IgD-negative memory B cell (primary cell): Measurements from ENCODE around the gene EXO1. TPM values are rescaled to one million over a fixed set of nuclear protein-coding genes. Genes with fewer than 3 reads are reported as not detected.
"Not testable (repeated sequence)": the region's sequence is repeated elsewhere in the genome, so short reads cannot be mapped to it uniquely, and the experiment has no call there.

Source experiments
- H3K27ac Mint-ChIP-seq, 3 donors: one replicate each; pipeline ENCODE4 v1.8.0; 2020 to 2022; ENCODE audit warnings: mild to moderate bottlenecking in 3 of 3, mixed read lengths in 3 of 3, moderate library complexity in 1 of 3
- H3K27me3 Mint-ChIP-seq: one replicate; pipeline ENCODE4 v1.8.0; 2021; ENCODE audit warnings: mixed read lengths
- H3K36me3 Mint-ChIP-seq: one replicate; pipeline ENCODE4 v1.8.0; 2020; ENCODE audit warnings: mild to moderate bottlenecking, mixed read lengths
- H3K4me1 Mint-ChIP-seq, 3 donors: one replicate each; pipeline ENCODE4 v1.8.0; 2020 to 2022; ENCODE audit warnings: mixed read lengths in 3 of 3, mild to moderate bottlenecking in 1 of 3
- H3K4me3 Mint-ChIP-seq, 4 donors: one replicate each; pipeline ENCODE4 v1.8.0; 2020 to 2022; ENCODE audit warnings: mild to moderate bottlenecking in 4 of 4, mixed read lengths in 4 of 4, moderate library complexity in 3 of 4
- H3K9me3 Mint-ChIP-seq, 3 donors: one replicate each; pipeline ENCODE4 v1.8.0; 2020 to 2021; ENCODE audit warnings: mixed read lengths in 3 of 3, mild to moderate bottlenecking in 1 of 3
- polyA plus RNA-seq: library from polyadenylated mRNA; unstranded; fragments of 300-500 nt; fragmentation: Illumina TruSeq; gene quantifications from one replicate; pipeline ENCODE4 v1.2.3, GENCODE V29; 2021

The EXO1 gene
- 0.29 TPM for polyA plus RNA-seq

DNA sequence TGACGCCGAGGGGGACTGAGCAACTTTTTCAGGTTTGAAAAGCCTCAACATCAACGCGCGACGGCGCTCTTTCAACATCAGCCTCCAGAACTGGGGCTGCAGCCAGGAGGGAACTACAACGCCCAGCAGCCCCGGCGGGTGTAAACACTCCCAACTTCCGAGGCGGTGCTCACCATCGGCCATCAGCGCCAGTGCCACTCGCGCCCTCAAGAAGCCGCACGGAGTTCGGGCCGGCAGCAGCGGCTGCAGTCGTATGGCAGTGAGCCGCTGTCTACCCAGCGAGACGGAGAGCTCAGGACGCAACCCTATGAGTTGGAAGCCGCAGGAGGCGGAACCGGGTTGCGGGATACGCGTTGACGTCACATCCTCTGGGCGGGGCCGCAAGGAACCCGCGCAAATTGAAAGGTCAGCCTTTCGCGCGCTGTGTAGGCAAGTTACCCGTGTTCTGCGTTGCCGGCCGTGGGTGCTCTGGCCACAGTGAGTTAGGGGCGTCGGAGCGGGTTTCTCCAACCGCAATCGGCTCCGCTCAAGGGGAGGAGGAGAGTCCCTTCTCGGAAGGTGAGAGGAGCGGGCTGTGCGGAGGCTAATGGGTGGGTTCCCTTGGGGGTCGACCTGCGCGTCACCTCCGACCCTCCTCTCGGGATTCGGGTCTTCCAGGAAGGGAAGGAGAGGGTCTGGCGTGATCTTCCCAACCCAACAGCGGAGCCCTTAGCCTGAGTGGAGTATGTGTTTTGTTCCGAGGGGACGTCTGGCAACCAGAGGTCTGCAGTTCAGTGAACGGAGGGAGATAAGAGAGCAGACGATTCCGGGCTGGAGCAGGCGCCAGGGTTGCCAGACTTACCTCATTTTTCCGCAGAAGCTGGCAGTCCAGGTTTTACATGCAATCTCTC lies at the start of gene EXO1:
TSS of gene EXO1 (plus strand) at position 409 of the 890 bp plus-strand sequence. CDS start 2,222 bp downstream, outside the sequence.
- peak within 1 kb of the TSS; percentile 96 to 99 (median 98) for H3K4me3 Mint-ChIP-seq

DNA sequence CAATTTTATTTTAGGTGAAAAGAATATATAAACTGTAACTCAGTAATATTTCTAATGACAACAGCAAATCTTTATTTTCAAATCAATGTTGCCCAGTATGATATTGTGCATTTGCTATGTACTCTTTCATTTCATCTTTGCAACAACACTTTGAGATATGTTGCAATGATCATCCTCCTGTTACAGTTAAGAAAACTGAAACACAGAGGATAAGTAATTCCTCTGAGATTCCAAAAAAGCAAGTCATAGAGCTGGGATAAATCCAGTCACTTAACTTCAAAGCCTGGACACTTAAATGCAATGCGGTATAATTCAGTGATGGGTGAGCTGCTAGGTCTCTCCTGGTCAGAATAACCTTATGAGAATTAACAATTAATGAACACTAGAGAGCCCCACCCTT lies 48.6 kb upstream of the EXO1 start:
- no peak overlapping the region for H3K27ac Mint-ChIP-seq
- H3K27me3 Mint-ChIP-seq, result no peaks in the 10 kb centered on the region
- H3K4me3 Mint-ChIP-seq, result no peak overlapping the region
- no peaks in the 10 kb centered on the region for H3K36me3 Mint-ChIP-seq
- no peaks in the 10 kb centered on the region for H3K4me1 Mint-ChIP-seq
- peaks cover 0 to 3% (median 2%) of the 10 kb centered on the region in 3 donors for H3K9me3 Mint-ChIP-seq

More for the DNA sequence above, at the start of gene EXO1:
- Mint-ChIP-seq H3K27me3 (no peaks in the 10 kb centered on the region), H3K27ac (peak within 1 kb of the TSS; percentile 94 to 99 (median 96)), H3K4me1 (peaks cover 6 to 15% (median 14%) of the 10 kb centered on the region in 3 donors), H3K9me3 (no peaks in the 10 kb centered on the region), H3K36me3 (no peaks in the 10 kb centered on the region)

DNA sequence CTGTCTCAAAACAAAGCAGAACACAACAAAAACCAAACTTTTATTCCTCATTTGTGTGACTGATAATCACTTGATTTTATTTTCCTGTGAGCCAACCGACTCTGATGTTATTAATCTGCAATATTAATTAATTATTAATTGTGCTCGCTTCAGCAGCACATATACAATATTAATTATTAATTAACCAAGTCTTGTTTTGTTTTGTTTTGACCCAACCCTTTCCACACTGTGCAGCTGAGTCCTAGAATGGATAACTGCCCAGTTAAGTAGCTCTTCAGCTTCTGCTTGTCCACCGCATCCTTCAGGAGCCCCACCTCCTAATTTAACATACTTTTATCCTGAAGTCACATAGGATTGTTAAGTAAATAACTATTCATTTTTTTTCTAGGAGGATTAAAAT lies 47.4 kb upstream of the EXO1 start:
- H3K27ac Mint-ChIP-seq, result no peak overlapping the region
- H3K4me1 Mint-ChIP-seq, result no peaks in the 10 kb centered on the region
- H3K27me3 Mint-ChIP-seq, result no peaks in the 10 kb centered on the region
- no peaks in the 10 kb centered on the region for H3K36me3 Mint-ChIP-seq
- no peak overlapping the region for H3K4me3 Mint-ChIP-seq
- peaks cover 0 to 3% (median 0%) of the 10 kb centered on the region in 3 donors for H3K9me3 Mint-ChIP-seq

DNA sequence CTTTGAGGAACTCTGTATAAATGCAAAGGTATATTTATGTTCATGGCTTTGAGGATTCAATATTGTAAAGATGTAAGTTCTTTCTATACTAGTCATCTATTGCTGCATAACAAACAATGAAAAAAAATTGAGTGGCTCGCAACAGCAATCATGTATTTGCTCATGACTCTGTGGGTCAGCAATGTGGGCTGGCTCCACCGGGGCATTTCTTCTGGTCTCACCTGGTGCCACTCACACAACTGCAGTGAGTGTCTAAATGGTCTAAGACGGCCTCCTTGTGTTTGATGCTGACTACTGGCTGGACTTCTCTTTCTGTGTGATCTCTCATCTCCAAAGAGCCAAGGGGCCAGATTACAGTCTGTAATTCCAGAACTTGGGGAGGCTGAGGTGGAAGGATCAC lies 45.1 kb upstream of the EXO1 start:
- Mint-ChIP-seq H3K27ac (no peak overlapping the region), H3K9me3 (peaks cover 0 to 2% (median 0%) of the 10 kb centered on the region in 3 donors), H3K4me3 (no peak overlapping the region), H3K4me1 (no peaks in the 10 kb centered on the region), H3K36me3 (no peaks in the 10 kb centered on the region), H3K27me3 (no peaks in the 10 kb centered on the region)

DNA sequence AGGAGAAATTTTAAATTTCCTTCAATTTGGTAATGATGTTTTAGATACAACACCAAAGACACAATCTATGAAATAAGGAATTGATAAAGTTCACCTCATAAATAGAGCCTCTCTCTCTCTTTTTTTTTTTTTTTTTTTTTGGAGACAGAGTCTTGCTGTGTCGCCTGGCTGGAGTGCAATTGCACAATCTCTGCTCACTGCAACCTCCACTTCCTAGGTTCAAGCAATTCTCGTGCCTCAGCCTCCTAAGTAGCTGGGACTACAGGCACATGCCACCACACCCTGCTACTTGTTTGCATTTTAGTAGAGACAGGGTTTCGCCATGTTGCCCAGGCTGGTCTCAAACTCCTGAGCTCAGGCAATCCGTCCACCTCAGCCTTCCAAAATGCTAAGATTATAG lies 43.3 kb upstream of the EXO1 start:
- not testable (repeated sequence) for H3K9me3 Mint-ChIP-seq, H3K4me1 Mint-ChIP-seq, H3K36me3 Mint-ChIP-seq, H3K4me3 Mint-ChIP-seq, H3K27ac Mint-ChIP-seq, H3K27me3 Mint-ChIP-seq

DNA sequence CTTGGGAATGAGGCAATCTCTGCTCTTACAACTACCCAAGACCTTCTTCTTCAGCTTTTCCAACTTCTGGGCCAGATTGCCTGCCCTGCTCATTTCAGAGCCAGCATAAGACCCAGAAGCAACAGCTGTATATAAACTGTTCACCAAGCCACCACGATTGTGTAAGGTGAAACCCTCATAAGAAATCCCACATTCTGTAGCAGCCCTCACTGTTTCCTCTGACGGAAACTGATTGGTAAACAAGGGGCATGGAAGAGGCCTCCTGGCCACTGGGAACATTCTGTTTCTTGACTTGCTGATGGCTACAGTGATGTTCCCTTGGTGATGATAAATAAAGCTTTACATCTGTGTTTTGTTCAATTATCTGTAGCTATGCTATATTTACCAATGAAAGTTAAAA lies 39.7 kb upstream of the EXO1 start:
- Mint-ChIP-seq H3K27ac (no peak overlapping the region), H3K4me3 (no peak overlapping the region), H3K36me3 (peaks cover 2% of the 10 kb centered on the region)

DNA sequence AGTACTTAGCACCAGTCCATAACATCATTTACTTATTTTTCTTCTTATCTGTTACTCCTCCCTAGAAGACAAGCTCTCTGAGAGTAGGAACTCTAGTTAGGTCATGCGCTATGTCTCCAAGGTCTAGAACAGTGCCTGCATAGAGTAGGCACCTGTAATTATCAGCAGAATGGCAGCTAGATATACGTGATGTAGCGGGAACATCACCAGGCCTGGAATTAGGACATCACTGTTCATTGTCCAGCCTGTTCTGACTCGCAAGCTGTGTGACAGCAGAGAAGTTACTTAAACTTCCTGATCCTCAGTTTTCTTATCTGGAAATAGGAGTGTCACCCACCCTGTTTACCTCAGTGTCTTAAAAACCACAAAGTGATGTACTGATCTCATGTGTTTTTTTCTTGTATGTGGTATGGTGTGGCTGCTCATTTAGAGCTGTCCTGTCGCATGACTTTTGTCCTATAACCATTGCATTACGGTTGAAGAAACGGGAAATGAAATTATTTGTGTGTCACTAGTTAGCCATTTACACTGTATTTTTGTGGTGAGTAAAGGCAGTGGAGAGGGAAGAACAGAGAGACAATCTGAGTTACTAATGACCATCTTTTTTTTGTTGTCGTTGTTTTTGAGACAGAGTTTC lies 37.1 kb upstream of the EXO1 start:
- Mint-ChIP-seq H3K9me3 (no peaks in the 10 kb centered on the region), H3K27me3 (peaks cover 2% of the 10 kb centered on the region), H3K4me3 (no peak overlapping the region), H3K4me1 (peaks cover 0 to 2% (median 0%) of the 10 kb centered on the region in 3 donors), H3K36me3 (peaks cover 2% of the 10 kb centered on the region), H3K27ac (no peak overlapping the region)

More for the DNA sequence above, 39.7 kb upstream of the EXO1 start:
- H3K27me3 Mint-ChIP-seq, result peaks cover 2% of the 10 kb centered on the region
- peaks cover 0 to 2% (median 0%) of the 10 kb centered on the region in 3 donors for H3K9me3 Mint-ChIP-seq
- peaks cover 0 to 2% (median 0%) of the 10 kb centered on the region in 3 donors for H3K4me1 Mint-ChIP-seq

DNA sequence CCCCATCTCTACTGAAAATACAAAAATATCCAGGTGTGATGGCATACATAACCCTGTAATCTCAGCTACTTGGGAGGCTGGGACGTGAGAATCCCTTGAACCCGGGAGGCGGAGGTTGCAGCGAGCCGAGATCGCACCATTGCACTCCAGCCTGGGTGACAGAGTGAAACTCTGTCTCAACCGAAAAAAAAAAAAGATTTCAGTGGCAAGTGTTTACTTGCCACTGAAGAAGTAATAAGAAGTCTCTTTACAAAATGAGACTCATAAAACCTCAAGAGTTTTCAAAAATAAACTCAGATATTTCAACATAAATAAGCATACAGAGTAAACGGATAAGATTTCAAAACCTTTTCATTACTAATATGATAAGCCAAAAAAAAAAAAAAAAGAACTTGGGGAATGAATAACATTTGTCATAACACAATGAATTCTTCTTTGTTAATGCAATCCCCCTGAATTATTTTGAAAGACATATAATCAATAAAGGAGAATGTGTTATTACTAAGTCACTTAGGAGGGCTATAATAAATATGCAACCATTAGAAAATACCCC lies 34.2 kb upstream of the EXO1 start:
- no peak overlapping the region for H3K4me3 Mint-ChIP-seq
- peaks cover 1% of the 10 kb centered on the region for H3K36me3 Mint-ChIP-seq
- peaks cover 2% of the 10 kb centered on the region for H3K27me3 Mint-ChIP-seq
- no peaks in the 10 kb centered on the region for H3K9me3 Mint-ChIP-seq
- H3K4me1 Mint-ChIP-seq, result peaks cover 7 to 13% (median 13%) of the 10 kb centered on the region in 3 donors
- no peak overlapping the region for H3K27ac Mint-ChIP-seq

DNA sequence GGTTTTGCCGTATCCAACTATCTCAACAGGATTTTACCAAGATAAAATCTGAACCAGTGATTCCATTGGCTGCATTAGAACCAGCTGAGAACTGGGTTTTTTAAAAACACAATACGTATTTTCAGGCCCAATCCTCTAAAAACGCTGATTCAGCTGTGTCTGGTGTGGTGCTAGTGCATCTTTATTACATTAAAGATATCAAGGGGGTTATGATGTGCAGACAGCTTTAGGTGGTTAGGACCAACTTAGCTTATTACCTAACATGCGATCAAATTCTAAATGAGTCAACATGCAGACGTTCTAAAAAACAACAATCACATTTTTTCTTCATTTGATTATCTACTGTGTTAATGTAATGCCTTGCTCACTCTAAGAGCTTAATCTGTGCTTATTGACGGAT lies 32.0 kb upstream of the EXO1 start:
- Mint-ChIP-seq H3K27me3 (peaks cover 1% of the 10 kb centered on the region), H3K9me3 (no peaks in the 10 kb centered on the region), H3K36me3 (no peaks in the 10 kb centered on the region), H3K27ac (no peak overlapping the region), H3K4me1 (peaks cover 7 to 13% (median 12%) of the 10 kb centered on the region in 3 donors), H3K4me3 (no peak overlapping the region)

DNA sequence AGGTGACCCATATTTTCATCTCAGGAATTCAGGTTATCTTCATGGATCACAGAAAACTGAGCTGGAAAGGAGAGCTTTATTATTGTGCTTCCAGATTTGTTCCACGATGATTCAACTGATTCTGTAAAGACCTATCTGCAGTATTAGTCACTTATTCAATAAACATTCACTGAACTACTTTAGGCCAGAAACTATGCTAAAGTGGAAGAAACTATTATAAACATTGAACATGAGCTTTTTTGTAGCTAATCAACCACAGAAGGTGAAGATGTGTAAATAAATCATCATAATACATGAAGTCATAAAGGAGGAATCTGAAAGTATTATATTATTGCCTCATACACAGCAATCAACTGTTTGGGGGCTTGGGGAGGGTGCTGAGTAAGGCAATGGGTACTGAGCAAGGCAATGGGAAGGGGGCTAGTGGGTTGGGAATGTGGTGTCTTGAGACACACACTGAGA lies 30.6 kb upstream of the EXO1 start:
- H3K27ac Mint-ChIP-seq, result no peak overlapping the region
- H3K9me3 Mint-ChIP-seq, result no peaks in the 10 kb centered on the region
- no peaks in the 10 kb centered on the region for H3K36me3 Mint-ChIP-seq
- no peaks in the 10 kb centered on the region for H3K27me3 Mint-ChIP-seq
- H3K4me3 Mint-ChIP-seq, result no peak overlapping the region
- peaks cover 7 to 13% (median 11%) of the 10 kb centered on the region in 3 donors for H3K4me1 Mint-ChIP-seq

DNA sequence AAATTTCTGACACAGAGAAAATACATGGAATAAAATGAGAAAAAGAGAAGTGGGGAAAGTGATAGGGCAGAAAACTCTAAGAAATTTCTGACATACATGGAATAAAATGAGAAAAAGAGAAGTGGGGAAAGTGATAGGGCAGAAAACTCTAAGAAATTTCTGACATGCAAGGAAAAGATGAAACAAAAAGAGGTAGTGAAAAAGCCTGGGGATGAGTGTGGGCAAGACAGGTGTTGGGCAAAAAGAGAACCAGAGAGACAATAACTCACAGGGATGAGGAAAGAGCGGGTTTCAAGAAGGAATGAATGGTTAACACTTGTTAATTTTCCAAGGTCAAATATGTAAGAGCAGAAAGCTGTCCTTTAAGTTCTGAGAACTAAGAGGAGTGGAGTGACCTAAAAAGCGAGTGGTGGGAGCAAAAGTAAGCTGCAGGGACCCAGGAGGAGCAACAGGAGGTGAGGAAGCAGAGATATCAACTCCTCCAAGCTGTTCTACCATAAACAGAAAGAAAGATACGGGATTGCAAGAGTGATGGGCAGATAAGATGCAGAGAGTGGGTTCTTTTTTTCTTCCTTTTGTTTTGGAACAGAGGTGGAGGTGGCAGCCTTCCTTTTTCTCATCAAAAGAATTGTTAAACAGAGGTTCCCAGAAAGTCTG lies 29.9 kb upstream of the EXO1 start:
- no peaks in the 10 kb centered on the region for H3K27me3 Mint-ChIP-seq
- H3K4me1 Mint-ChIP-seq, result peaks cover 8 to 13% (median 11%) of the 10 kb centered on the region in 3 donors
- H3K4me3 Mint-ChIP-seq, result no peak overlapping the region
- H3K36me3 Mint-ChIP-seq, result no peaks in the 10 kb centered on the region
- H3K27ac Mint-ChIP-seq, result no peak overlapping the region
- H3K9me3 Mint-ChIP-seq, result no peaks in the 10 kb centered on the region

DNA sequence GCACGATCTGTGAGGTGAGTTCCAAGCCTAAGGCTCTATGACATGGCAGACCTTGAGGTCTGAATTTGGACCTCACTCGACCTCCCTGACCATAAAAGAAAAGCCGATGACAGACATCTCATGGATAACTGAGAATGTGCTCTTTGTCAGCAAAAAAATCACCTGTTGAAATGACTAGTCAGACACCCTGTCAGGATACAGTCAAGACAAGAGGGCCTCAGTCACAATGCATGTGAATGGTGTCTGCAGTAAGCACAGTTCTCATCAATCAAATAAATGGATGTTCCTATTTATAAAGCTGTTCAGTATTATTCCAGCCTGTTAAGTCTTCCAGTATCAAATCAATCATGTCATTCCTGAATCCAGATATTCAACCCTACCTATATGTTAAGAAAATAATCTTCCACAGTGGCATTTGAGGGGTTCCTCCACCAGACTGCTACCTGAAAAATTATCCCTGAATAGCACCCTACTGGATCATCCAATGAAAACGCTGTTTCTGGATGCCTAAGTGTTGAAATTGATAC lies 28.6 kb upstream of the EXO1 start:
- peak overlapping the region in 1 of 3 donors; percentile 58 for H3K27ac Mint-ChIP-seq
- no peaks in the 10 kb centered on the region for H3K9me3 Mint-ChIP-seq
- peaks cover 8 to 13% (median 11%) of the 10 kb centered on the region in 3 donors for H3K4me1 Mint-ChIP-seq
- no peak overlapping the region for H3K4me3 Mint-ChIP-seq
- no peaks in the 10 kb centered on the region for H3K27me3 Mint-ChIP-seq
- no peaks in the 10 kb centered on the region for H3K36me3 Mint-ChIP-seq

DNA sequence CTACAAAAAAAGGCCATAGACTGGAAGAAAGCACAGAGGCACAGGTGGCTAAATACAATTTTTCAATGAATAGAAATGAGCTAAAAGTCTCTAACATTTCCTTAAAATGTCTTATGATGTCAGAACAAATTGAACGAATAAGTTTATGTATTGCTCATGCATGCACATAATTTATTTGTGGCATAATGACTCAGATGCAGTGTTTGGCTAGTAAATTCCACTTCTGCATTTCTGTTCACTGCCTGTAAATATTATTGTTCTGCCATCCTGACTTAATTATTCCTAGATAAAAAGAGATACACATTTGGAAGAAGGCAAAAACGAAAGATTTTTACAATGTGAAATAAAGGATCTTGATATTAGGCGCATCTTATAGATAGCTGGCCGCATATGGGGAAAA lies 26.6 kb upstream of the EXO1 start:
- H3K27me3 Mint-ChIP-seq, result peaks cover 1% of the 10 kb centered on the region
- no peak overlapping the region for H3K4me3 Mint-ChIP-seq
- H3K9me3 Mint-ChIP-seq, result peaks cover 0 to 2% (median 0%) of the 10 kb centered on the region in 3 donors
- no peaks in the 10 kb centered on the region for H3K36me3 Mint-ChIP-seq
- H3K4me1 Mint-ChIP-seq, result peaks cover 8 to 13% (median 11%) of the 10 kb centered on the region in 3 donors
- H3K27ac Mint-ChIP-seq, result no peak overlapping the region

DNA sequence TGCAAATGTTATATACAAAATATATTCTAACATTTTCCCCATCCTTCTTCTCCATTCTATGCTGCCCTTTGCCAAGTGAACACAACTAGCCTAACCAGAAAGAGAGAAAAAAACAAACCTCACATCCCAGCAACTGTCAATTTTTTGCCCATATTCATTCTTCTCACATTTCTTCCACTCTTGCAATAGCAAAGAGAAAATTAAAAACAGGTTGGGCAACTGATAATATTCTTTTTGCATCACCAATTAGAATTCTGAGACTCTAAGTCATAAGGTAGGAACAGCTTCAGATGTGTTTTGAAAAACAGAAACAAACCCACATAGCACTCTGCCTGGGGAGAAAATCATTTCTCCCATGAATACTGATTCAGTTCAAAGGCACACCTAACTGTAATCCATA lies 25.2 kb upstream of the EXO1 start:
- peaks cover 1% of the 10 kb centered on the region for H3K27me3 Mint-ChIP-seq
- H3K4me3 Mint-ChIP-seq, result no peak overlapping the region
- H3K9me3 Mint-ChIP-seq, result peaks cover 0 to 2% (median 0%) of the 10 kb centered on the region in 3 donors
- no peaks in the 10 kb centered on the region for H3K36me3 Mint-ChIP-seq
- no peak overlapping the region for H3K27ac Mint-ChIP-seq
- H3K4me1 Mint-ChIP-seq, result peaks cover 5 to 7% (median 5%) of the 10 kb centered on the region in 3 donors
